Measurements from ENCODE around the gene PPP2R3A.

PPP2R3A gene

GRCh38 chr3:135997554-135998320 is 32.2 kb downstream of the PPP2R3A start:
- no peak overlapping the region for H3K9ac ChIP-seq
- no peak overlapping the region for H3K4me3 ChIP-seq
- no peaks in the 10 kb centered on the region for H4K20me1 ChIP-seq
- H3K4me2 ChIP-seq: no peak overlapping the region
- no peak for TF ChIP-seq Cebpa-rat (IDR thresholded peaks at IDR 0.05)
- H3K36me3 ChIP-seq: no peaks in the 10 kb centered on the region
- H3K27ac ChIP-seq: no peak overlapping the region
- peaks cover 0 to 4% (median 0%) of the 10 kb centered on the region in 11 experiments; a peak in 4 of 22 replicates for H3K9me3 ChIP-seq (replicated peaks in 1 of 11)
- 0 out of 20 replicates have a peak, but pooled peaks cover 0 to under 1% (median 0%) of the 10 kb centered on the region in 10 experiments for H3K4me1 ChIP-seq
- H3K27me3 ChIP-seq: no peaks in the 10 kb centered on the region

DNA sequence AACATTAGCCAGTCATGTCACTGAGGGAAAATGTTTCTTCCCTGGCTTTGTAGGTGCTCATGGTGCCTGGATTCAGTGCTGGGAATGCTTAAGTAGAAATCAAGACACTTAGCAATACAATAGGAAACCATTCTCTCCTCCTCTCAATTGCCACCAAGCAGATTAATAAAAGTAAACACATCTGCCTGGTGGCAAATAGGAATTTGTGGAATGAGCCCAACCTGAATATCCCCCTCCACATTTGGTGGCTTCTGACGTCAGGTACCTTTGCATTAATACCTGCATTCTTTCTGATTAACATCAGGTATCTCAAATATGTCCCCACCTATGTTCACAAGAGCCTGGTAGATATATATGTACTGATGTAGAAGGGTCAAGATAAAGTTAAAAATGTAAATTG is 42.7 kb downstream of the PPP2R3A start:
- no peak for TF ChIP-seq Cebpa-rat (IDR thresholded peaks at IDR 0.05)
- H3K9me3 ChIP-seq (replicated peaks in 1 of 11): peaks cover 0 to 11% (median 1%) of the 10 kb centered on the region in 11 experiments; a peak in 4 of 22 replicates
- no peaks in the 10 kb centered on the region; a peak in 1 of 22 replicates for H3K36me3 ChIP-seq
- H4K20me1 ChIP-seq: no peaks in the 10 kb centered on the region
- 0 out of 20 replicates have a peak, but pooled peaks cover 0 to under 1% (median 0%) of the 10 kb centered on the region in 10 experiments for H3K4me1 ChIP-seq
- H3K4me2 ChIP-seq: no peak overlapping the region
- no peak overlapping the region for H3K27ac ChIP-seq
- no peak overlapping the region for H3K4me3 ChIP-seq
- no peaks in the 10 kb centered on the region for H3K27me3 ChIP-seq
- no peak overlapping the region for H3K9ac ChIP-seq

GRCh38 chr3:136008732-136009470 is 43.4 kb downstream of the PPP2R3A start:
- H3K36me3 ChIP-seq: no peaks in the 10 kb centered on the region
- TF ChIP-seq Cebpa-rat (IDR thresholded peaks at IDR 0.05): no peak
- no peaks in the 10 kb centered on the region for H3K27me3 ChIP-seq
- no peak overlapping the region for H3K4me3 ChIP-seq
- H4K20me1 ChIP-seq: no peaks in the 10 kb centered on the region
- no peak overlapping the region for H3K4me2 ChIP-seq
- 0 out of 22 replicates have a peak, but pooled peaks cover 0 to 4% (median 0%) of the 10 kb centered on the region in 11 experiments for H3K9me3 ChIP-seq (replicated peaks in 1 of 11)
- H3K4me1 ChIP-seq: no peaks in the 10 kb centered on the region
- no peak overlapping the region for H3K9ac ChIP-seq
- no peak overlapping the region for H3K27ac ChIP-seq

GRCh38 chr3:136018876-136019275 is 53.3 kb downstream of the PPP2R3A start:
- Histone ChIP-seq H3K4me1 (no peaks in the 10 kb centered on the region), H3K27ac (no peak overlapping the region), H3K9ac (no peak overlapping the region), H3K27me3 (no peaks in the 10 kb centered on the region), H3K4me3 (no peak overlapping the region), H3K9me3 (replicated peaks in 1 of 11) (no peaks in the 10 kb centered on the region), H3K4me2 (no peak overlapping the region), H3K36me3 (no peaks in the 10 kb centered on the region), H4K20me1 (no peaks in the 10 kb centered on the region)
- TF ChIP-seq Cebpa-rat (IDR thresholded peaks at IDR 0.05): no peak

- Histone ChIP-seq H3K27ac (no peak overlapping the region), H3K27me3 (no peaks in the 10 kb centered on the region), H3K9ac (no peak overlapping the region), H4K20me1 (no peaks in the 10 kb centered on the region), H3K9me3 (replicated peaks in 1 of 11) (no peaks in the 10 kb centered on the region), H3K4me2 (no peak overlapping the region), H3K36me3 (no peaks in the 10 kb centered on the region), H3K4me1 (no peaks in the 10 kb centered on the region), H3K4me3 (no peak overlapping the region)
- TF ChIP-seq Cebpa-rat (IDR thresholded peaks at IDR 0.05): no peak
Observed at GRCh38 chr3:136021803-136022202, 56.3 kb downstream of the PPP2R3A start.

GRCh38 chr3:136022529-136023263 is 57.2 kb downstream of the PPP2R3A start:
- no peak overlapping the region for H3K9ac ChIP-seq
- TF ChIP-seq Cebpa-rat (IDR thresholded peaks at IDR 0.05): no peak
- H3K27ac ChIP-seq: no peak overlapping the region
- no peaks in the 10 kb centered on the region for H4K20me1 ChIP-seq
- no peaks in the 10 kb centered on the region for H3K36me3 ChIP-seq
- H3K4me1 ChIP-seq: no peaks in the 10 kb centered on the region
- no peaks in the 10 kb centered on the region for H3K9me3 ChIP-seq (replicated peaks in 1 of 11)
- H3K4me2 ChIP-seq: no peak overlapping the region
- no peak overlapping the region for H3K4me3 ChIP-seq
- no peaks in the 10 kb centered on the region for H3K27me3 ChIP-seq

DNA sequence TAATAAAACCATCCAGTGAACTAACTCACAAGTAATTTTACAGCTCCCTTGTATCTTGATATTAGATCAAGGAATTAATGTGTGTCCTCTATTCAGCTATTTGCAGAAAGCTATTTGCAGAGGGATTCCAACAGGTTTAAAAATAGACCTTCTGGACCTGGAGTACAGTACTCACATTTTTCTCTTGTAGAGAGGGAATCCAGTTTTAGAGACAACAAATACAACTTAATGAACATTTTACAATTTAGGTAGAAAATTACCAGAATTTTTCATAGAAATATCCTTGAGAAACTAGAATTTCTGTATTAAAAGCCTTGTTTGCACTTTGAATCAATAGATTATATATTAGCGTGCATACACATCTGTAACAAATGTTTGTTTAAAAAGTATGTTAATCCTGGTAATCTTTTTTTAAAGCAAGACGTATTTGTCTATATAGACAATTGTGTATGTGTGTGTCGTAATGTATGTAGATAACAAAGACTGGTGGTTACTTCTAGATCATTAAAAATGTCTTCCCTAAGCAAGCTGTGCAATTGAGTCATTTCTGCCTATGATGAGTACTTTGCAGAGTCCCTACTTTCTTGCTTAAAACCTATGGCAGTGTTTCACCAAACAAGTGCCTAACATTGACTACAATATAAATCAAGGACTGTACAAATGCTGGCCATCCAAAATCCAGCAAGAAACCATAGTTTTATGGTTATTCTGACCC is 57.9 kb downstream of the PPP2R3A start:
- TF ChIP-seq Cebpa-rat (IDR thresholded peaks at IDR 0.05): no peak
- Histone ChIP-seq H3K4me1 (no peaks in the 10 kb centered on the region), H3K27ac (no peak overlapping the region), H3K4me3 (no peak overlapping the region), H3K4me2 (no peak overlapping the region), H3K9ac (no peak overlapping the region), H4K20me1 (no peaks in the 10 kb centered on the region), H3K9me3 (replicated peaks in 1 of 11) (no peaks in the 10 kb centered on the region), H3K36me3 (no peaks in the 10 kb centered on the region), H3K27me3 (no peaks in the 10 kb centered on the region)

- no peak for TF ChIP-seq Cebpa-rat (IDR thresholded peaks at IDR 0.05)
- H3K4me1 ChIP-seq: peaks cover 0 to 6% (median 0%) of the 10 kb centered on the region in 10 experiments; a peak in 3 of 20 replicates
- H3K9me3 ChIP-seq (replicated peaks in 1 of 11): peaks cover 12 to 39% (median 19%) of the 10 kb centered on the region in 11 experiments; a peak in 19 of 22 replicates
- no peak overlapping the region for H3K4me2 ChIP-seq
- no peaks in the 10 kb centered on the region for H4K20me1 ChIP-seq
- no peak overlapping the region for H3K4me3 ChIP-seq
- H3K27ac ChIP-seq: no peak overlapping the region
- H3K27me3 ChIP-seq: no peaks in the 10 kb centered on the region
- H3K9ac ChIP-seq: no peak overlapping the region
- no peaks in the 10 kb centered on the region for H3K36me3 ChIP-seq
Observed at GRCh38 chr3:136036306-136036705, 70.8 kb downstream of the PPP2R3A start.

Measured in BLaER1 treated with 17β-estradiol and CSF1 and Interleukin-3, amounts not matched to agents 10 nM and 100 nM (cell line).